Hepatocyte (in vitro differentiated cells): ENCODE results near the gene VOPP1. TPM values are rescaled to one million over a fixed set of nuclear protein-coding genes. Genes with fewer than 3 reads are reported as not detected.
"Not testable (repeated sequence)": the region's sequence is repeated elsewhere in the genome, so short reads cannot be mapped to it uniquely, and the experiment has no call there.

ENCODE experiments used
- DNase-seq: peaks from one replicate; pipeline ENCODE4 v3.0.0-alpha.2; 2016; ENCODE audit warnings: low spot score
- H2AFZ ChIP-seq: fragments of 200-600 bp; sonication (generic); 2 replicates; pipeline ENCODE4 v1.6.0; 2016; ENCODE audit warnings: antibody characterized with exemption, mild to moderate bottlenecking
- H3K27ac ChIP-seq: fragments of 200-600 bp; sonication (generic); 2 replicates; pipeline ENCODE4 v1.5.1; 2016; ENCODE audit warnings: mild to moderate bottlenecking
- H3K27me3 ChIP-seq: fragments of 200-600 bp; sonication (generic); 2 replicates; pipeline ENCODE4 v1.6.1; 2016
- H3K36me3 ChIP-seq: fragments of 200-600 bp; sonication (generic); replicated peaks from 2 replicates; pipeline ENCODE4 v1.5.1; 2016; ENCODE audit warnings: low read depth; ENCODE audit not compliant: insufficient read depth
- H3K4me1 ChIP-seq: fragments of 200-600 bp; sonication (generic); 2 replicates; pipeline ENCODE4 v1.5.1; 2016; ENCODE audit warnings: mild to moderate bottlenecking, moderate library complexity; ENCODE audit not compliant: insufficient read depth
- H3K4me2 ChIP-seq: fragments of 200-600 bp; sonication (generic); 2 replicates; pipeline ENCODE4 v1.6.0; 2016
- H3K4me3 ChIP-seq: fragments of 200-600 bp; sonication (generic); 2 replicates; pipeline ENCODE4 v1.5.1; 2016; ENCODE audit warnings: mild to moderate bottlenecking
- H3K79me2 ChIP-seq: fragments of 200-600 bp; sonication (generic); 2 replicates; pipeline ENCODE4 v1.6.0; 2017; ENCODE audit warnings: mild to moderate bottlenecking
- H3K9me2 ChIP-seq: fragments of 200-600 bp; sonication (generic); replicated peaks from 2 replicates; pipeline ENCODE4 v1.6.0; 2017; ENCODE audit warnings: mild to moderate bottlenecking; ENCODE audit not compliant: insufficient read depth
- H3K9me3 ChIP-seq: fragments of 200-600 bp; sonication (generic); 2 replicates; pipeline ENCODE4 v1.5.1; 2016; ENCODE audit warnings: low read depth, mild to moderate bottlenecking
- H4K20me1 ChIP-seq: fragments of 200-600 bp; sonication (generic); 2 replicates; pipeline ENCODE4 v1.6.0; 2016; ENCODE audit warnings: mild to moderate bottlenecking; ENCODE audit not compliant: insufficient read depth, poor library complexity, severe bottlenecking
- CTCF ChIP-seq: fragments of 200-600 bp; sonication (generic); IDR thresholded peaks from 2 replicates; pipeline ENCODE4 v1.5.1; 2016; ENCODE audit warnings: antibody characterized with exemption, mild to moderate bottlenecking; ENCODE audit not compliant: poor library complexity
- EZH2 ChIP-seq: fragments of 200-600 bp; sonication (generic); IDR thresholded peaks from 2 replicates; pipeline ENCODE4 v1.6.1; 2016; ENCODE audit warnings: antibody characterized with exemption, mild to moderate bottlenecking, borderline replicate concordance
- EZH2phosphoT487 ChIP-seq: fragments of 200-600 bp; sonication (generic); IDR thresholded peaks from one replicate; pipeline ENCODE4 v1.6.1; 2018; ENCODE audit warnings: antibody characterized with exemption, mild to moderate bottlenecking, low read depth, moderate library complexity; ENCODE audit not compliant: unreplicated experiment, severe bottlenecking
- WGBS: methylation state at CpG from one replicate; pipeline ENCODE4 v1.1.6; 2016; ENCODE audit warnings: low lambda C conversion rate; ENCODE audit errors: missing lambda C conversion rate; 5-methylcytosine and 5-hydroxymethylcytosine counted together
- polyA plus RNA-seq: library from polyadenylated mRNA; unstranded; fragments of >200 nt; fragmentation: Nextera tagmentation; extraction: Ambion mirVana; gene quantifications from 2 replicates; pipeline ENCODE4 v1.2.1, GENCODE V29; 2016
- total RNA-seq: library from RNA; depleted of rRNA; stranded (reverse); fragments of >200 nt; gene quantifications from 2 replicates; pipeline ENCODE4 v1.2.3, GENCODE V29; 2014

The VOPP1 gene
- total and polyA plus RNA-seq, 2 experiments from 2014 or later, result 6.5 to 25.3 TPM

- H3K4me3 ChIP-seq, result no peak overlapping the region
- H3K4me2 ChIP-seq, result no peak overlapping the region
- no peak overlapping the region for H3K27ac ChIP-seq
- TF ChIP-seq EZH2, result no peak
- TF ChIP-seq EZH2phosphoT487, result no peak
- no peak for TF ChIP-seq CTCF
- no peaks in the 10 kb centered on the region for H3K79me2 ChIP-seq
- no peak for DNase-seq
- H3K36me3 ChIP-seq, result no peaks in the 10 kb centered on the region
- H3K9me3 ChIP-seq, result no peaks in the 10 kb centered on the region
- no peaks in the 10 kb centered on the region for H3K4me1 ChIP-seq
- WGBS, result 91% methylated on average over 1 of the region's 1 CpG
- H3K27me3 ChIP-seq, result peaks cover 5% of the 10 kb centered on the region
- H3K9me2 ChIP-seq, result no peaks in the 10 kb centered on the region
- H4K20me1 ChIP-seq, result no peaks in the 10 kb centered on the region
- no peak overlapping the region for H2AFZ ChIP-seq
Measured at GRCh38 chr7:55589905-55590304, 17.6 kb upstream of the VOPP1 start.

GRCh38 chr7:55588976-55589604 is 16.8 kb upstream of the VOPP1 start:
- 79% methylated on average over 8 of the region's 8 CpGs for WGBS
- Histone ChIP-seq H4K20me1 (no peaks in the 10 kb centered on the region), H3K4me2 (no peak overlapping the region), H3K9me2 (no peaks in the 10 kb centered on the region), H2AFZ (no peak overlapping the region), H3K4me1 (no peaks in the 10 kb centered on the region), H3K27ac (no peak overlapping the region), H3K4me3 (no peak overlapping the region), H3K9me3 (no peaks in the 10 kb centered on the region), H3K27me3 (peaks cover 5% of the 10 kb centered on the region), H3K79me2 (no peaks in the 10 kb centered on the region), H3K36me3 (no peaks in the 10 kb centered on the region)
- no peak for DNase-seq
- TF ChIP-seq EZH2 (no peak), EZH2phosphoT487 (no peak)

- H3K9me3 ChIP-seq, result no peaks in the 10 kb centered on the region
- TF ChIP-seq EZH2 (no peak), EZH2phosphoT487 (no peak)
- H3K4me1 ChIP-seq, result no peaks in the 10 kb centered on the region
- H3K27me3 ChIP-seq, result peaks cover 5% of the 10 kb centered on the region
- H3K27ac ChIP-seq, result no peak overlapping the region
- H3K4me2 ChIP-seq, result no peak overlapping the region
- H3K79me2 ChIP-seq, result no peaks in the 10 kb centered on the region
- no peaks in the 10 kb centered on the region for H4K20me1 ChIP-seq
- H3K9me2 ChIP-seq, result no peaks in the 10 kb centered on the region
- H3K4me3 ChIP-seq, result no peak overlapping the region
- 86% methylated on average over 4 of the region's 4 CpGs for WGBS
- DNase-seq, result no peak
- no peaks in the 10 kb centered on the region for H3K36me3 ChIP-seq
- no peak overlapping the region for H2AFZ ChIP-seq
Measured at GRCh38 chr7:55588379-55588699, 16.0 kb upstream of the VOPP1 start.

GRCh38 chr7:55587687-55588378 is 15.5 kb upstream of the VOPP1 start:
- H3K27ac ChIP-seq, result no peak overlapping the region
- H3K4me3 ChIP-seq, result no peak overlapping the region
- H3K9me3 ChIP-seq, result no peaks in the 10 kb centered on the region
- H3K79me2 ChIP-seq, result no peaks in the 10 kb centered on the region
- no peak for DNase-seq
- no peaks in the 10 kb centered on the region for H4K20me1 ChIP-seq
- no peak overlapping the region for H3K4me2 ChIP-seq
- no peak overlapping the region for H2AFZ ChIP-seq
- no peaks in the 10 kb centered on the region for H3K9me2 ChIP-seq
- H3K4me1 ChIP-seq, result no peaks in the 10 kb centered on the region
- no peaks in the 10 kb centered on the region for H3K36me3 ChIP-seq
- peaks cover 5% of the 10 kb centered on the region for H3K27me3 ChIP-seq
- 89% methylated on average over 7 of the region's 8 CpGs for WGBS
- TF ChIP-seq EZH2 (no peak), CTCF (no peak)

GRCh38 chr7:55582656-55583055 is 10.4 kb upstream of the VOPP1 start:
- not testable (repeated sequence) for H3K9me3 ChIP-seq, H4K20me1 ChIP-seq, H3K4me3 ChIP-seq, H3K4me1 ChIP-seq, H3K27me3 ChIP-seq, DNase-seq, H3K4me2 ChIP-seq, H3K36me3 ChIP-seq, H3K9me2 ChIP-seq, H3K27ac ChIP-seq, H2AFZ ChIP-seq, H3K79me2 ChIP-seq
- WGBS, result 85% methylated on average over 9 of the region's 9 CpGs
